Central memory CD8-positive, alpha-beta T cell (primary cell): Measurements from ENCODE around the gene UBIAD1.
A peak's percentile ranks its signal among the peaks of the same experiment; 100 is the strongest.

Experiments used
- ATAC-seq: fragments of 150-1000 bp; cut with Tn5 transposase; replicated peaks from 2 replicates; pipeline ENCODE4 v1.10.0; 2022; ENCODE audit warnings: mild to moderate bottlenecking, moderate FRiP score, moderate number of reproducible peaks; ENCODE audit not compliant: poor library complexity, severe bottlenecking; ENCODE audit errors: extremely low read depth
- DNase-seq, 2 donors: peaks; one replicate each; pipeline ENCODE4 v3.0.0; 2021; ENCODE audit warnings: low spot score in 2 of 2
- H3K27ac Mint-ChIP-seq: one replicate; pipeline ENCODE4 v1.8.0; 2022; ENCODE audit warnings: low read depth, mild to moderate bottlenecking, moderate library complexity, mixed read lengths
- H3K27me3 Mint-ChIP-seq: one replicate; pipeline ENCODE4 v1.8.0; 2022; ENCODE audit warnings: mixed read lengths
- H3K36me3 Mint-ChIP-seq: one replicate; pipeline ENCODE4 v1.8.0; 2022; ENCODE audit warnings: mild to moderate bottlenecking, moderate library complexity, mixed read lengths; ENCODE audit not compliant: insufficient read depth
- H3K4me1 Mint-ChIP-seq: one replicate; pipeline ENCODE4 v1.8.0; 2022; ENCODE audit warnings: mixed read lengths
- H3K4me3 Mint-ChIP-seq: one replicate; pipeline ENCODE4 v1.8.0; 2022; ENCODE audit warnings: mild to moderate bottlenecking, moderate library complexity, mixed read lengths
- H3K9me3 Mint-ChIP-seq: one replicate; pipeline ENCODE4 v1.8.0; 2022; ENCODE audit warnings: mixed read lengths

Gene UBIAD1

GRCh38 chr1:11272832-11273594 is at the start of gene UBIAD1:
Gene UBIAD1 (plus strand): TSS chr1:11273198. CDS start chr1:11273532, 334 bp downstream.
- Mint-ChIP-seq H3K27ac (peak within 1 kb of the TSS; percentile 90), H3K27me3 (no peaks in the 10 kb centered on the region), H3K9me3 (no peaks in the 10 kb centered on the region), H3K4me3 (peak within 1 kb of the TSS; percentile 88), H3K4me1 (peaks cover 21% of the 10 kb centered on the region), H3K36me3 (peaks cover 25% of the 10 kb centered on the region)
- DNase-seq (peak; percentile 55), ATAC-seq (peak; percentile 87)

GRCh38 chr1:11227106-11228077 is 45.6 kb upstream of the UBIAD1 start:
- no peak overlapping the region for H3K27ac Mint-ChIP-seq

GRCh38 chr1:11229203-11229602 is 43.8 kb upstream of the UBIAD1 start:
- Mint-ChIP-seq H3K27ac (no peak overlapping the region), H3K9me3 (no peaks in the 10 kb centered on the region), H3K4me1 (peaks cover 8% of the 10 kb centered on the region), H3K27me3 (no peaks in the 10 kb centered on the region), H3K4me3 (no peak overlapping the region), H3K36me3 (peaks cover 68% of the 10 kb centered on the region)
- ATAC-seq (no peak), DNase-seq (no peak)

More at GRCh38 chr1:11227106-11228077, 45.6 kb upstream of the UBIAD1 start:
- no peak overlapping the region for H3K4me3 Mint-ChIP-seq
- peaks cover 63% of the 10 kb centered on the region for H3K36me3 Mint-ChIP-seq
- H3K4me1 Mint-ChIP-seq = peaks cover 14% of the 10 kb centered on the region
- H3K27me3 Mint-ChIP-seq = no peaks in the 10 kb centered on the region
- DNase-seq (no peak), ATAC-seq (no peak)
- H3K9me3 Mint-ChIP-seq = no peaks in the 10 kb centered on the region

- Mint-ChIP-seq H3K27me3 (no peaks in the 10 kb centered on the region), H3K9me3 (no peaks in the 10 kb centered on the region), H3K4me1 (no peaks in the 10 kb centered on the region), H3K27ac (no peak overlapping the region), H3K36me3 (peaks cover 81% of the 10 kb centered on the region), H3K4me3 (no peak overlapping the region)
- DNase-seq (no peak), ATAC-seq (no peak)
These were observed 39.8 kb upstream of the UBIAD1 start for GRCh38 chr1:11233208-11233607.

GRCh38 chr1:11237356-11237755 is 35.6 kb upstream of the UBIAD1 start:
- no peak for ATAC-seq
- DNase-seq = no peak
- H3K9me3 Mint-ChIP-seq = no peaks in the 10 kb centered on the region
- H3K4me1 Mint-ChIP-seq = peaks cover 6% of the 10 kb centered on the region
- no peak overlapping the region for H3K4me3 Mint-ChIP-seq
- peaks cover 75% of the 10 kb centered on the region for H3K36me3 Mint-ChIP-seq
- no peaks in the 10 kb centered on the region for H3K27me3 Mint-ChIP-seq
- no peak overlapping the region for H3K27ac Mint-ChIP-seq

- H3K36me3 Mint-ChIP-seq = peaks cover 73% of the 10 kb centered on the region
- no peak overlapping the region for H3K4me3 Mint-ChIP-seq
- DNase-seq (no peak), ATAC-seq (no peak)
- no peaks in the 10 kb centered on the region for H3K9me3 Mint-ChIP-seq
- peaks cover 6% of the 10 kb centered on the region for H3K4me1 Mint-ChIP-seq
- H3K27me3 Mint-ChIP-seq = no peaks in the 10 kb centered on the region
- H3K27ac Mint-ChIP-seq = no peak overlapping the region
These were observed 34.7 kb upstream of the UBIAD1 start for GRCh38 chr1:11238311-11238710.

- Mint-ChIP-seq H3K4me1 (peaks cover 19% of the 10 kb centered on the region), H3K27me3 (no peaks in the 10 kb centered on the region), H3K36me3 (peaks cover 35% of the 10 kb centered on the region), H3K9me3 (no peaks in the 10 kb centered on the region), H3K27ac (peak overlapping the region; percentile 87), H3K4me3 (no peak overlapping the region)
- DNase-seq = no peak
- no peak for ATAC-seq
These were observed 27.8 kb upstream of the UBIAD1 start for GRCh38 chr1:11245248-11245647.

GRCh38 chr1:11245904-11246719 is 26.9 kb upstream of the UBIAD1 start:
- peaks cover 33% of the 10 kb centered on the region for H3K36me3 Mint-ChIP-seq
- ATAC-seq = peak; percentile 74

GRCh38 chr1:11248169-11248568 is 24.8 kb upstream of the UBIAD1 start:
- peaks cover 34% of the 10 kb centered on the region for H3K36me3 Mint-ChIP-seq
- DNase-seq (no peak), ATAC-seq (no peak)
- H3K27me3 Mint-ChIP-seq = no peaks in the 10 kb centered on the region
- no peaks in the 10 kb centered on the region for H3K9me3 Mint-ChIP-seq
- no peak overlapping the region for H3K27ac Mint-ChIP-seq
- no peak overlapping the region for H3K4me3 Mint-ChIP-seq
- H3K4me1 Mint-ChIP-seq = peaks cover 18% of the 10 kb centered on the region

More at GRCh38 chr1:11245904-11246719, 26.9 kb upstream of the UBIAD1 start:
- peak overlapping the region; percentile 87 for H3K27ac Mint-ChIP-seq
- no peaks in the 10 kb centered on the region for H3K27me3 Mint-ChIP-seq
- H3K4me3 Mint-ChIP-seq = peak overlapping the region; percentile 3
- no peaks in the 10 kb centered on the region for H3K9me3 Mint-ChIP-seq
- no peak for DNase-seq
- peaks cover 24% of the 10 kb centered on the region for H3K4me1 Mint-ChIP-seq

- Mint-ChIP-seq H3K4me3 (no peak overlapping the region), H3K27ac (no peak overlapping the region), H3K9me3 (no peaks in the 10 kb centered on the region), H3K4me1 (peaks cover 6% of the 10 kb centered on the region), H3K27me3 (no peaks in the 10 kb centered on the region), H3K36me3 (peaks cover 56% of the 10 kb centered on the region)
- DNase-seq = no peak
- no peak for ATAC-seq
These were observed 20.5 kb upstream of the UBIAD1 start for GRCh38 chr1:11252538-11252937.

- H3K27ac Mint-ChIP-seq = no peak overlapping the region
- no peak overlapping the region for H3K4me3 Mint-ChIP-seq
- no peaks in the 10 kb centered on the region for H3K9me3 Mint-ChIP-seq
- H3K4me1 Mint-ChIP-seq = peaks cover 6% of the 10 kb centered on the region
- no peaks in the 10 kb centered on the region for H3K27me3 Mint-ChIP-seq
- peaks cover 62% of the 10 kb centered on the region for H3K36me3 Mint-ChIP-seq
- DNase-seq (no peak), ATAC-seq (no peak)
These were observed 19.8 kb upstream of the UBIAD1 start for GRCh38 chr1:11253226-11253625.

- Mint-ChIP-seq H3K36me3 (peaks cover 67% of the 10 kb centered on the region), H3K27ac (no peak overlapping the region), H3K4me1 (peaks cover under 1% of the 10 kb centered on the region), H3K4me3 (no peak overlapping the region), H3K27me3 (no peaks in the 10 kb centered on the region), H3K9me3 (no peaks in the 10 kb centered on the region)
- ATAC-seq (no peak), DNase-seq (no peak)
These were observed 16.7 kb upstream of the UBIAD1 start for GRCh38 chr1:11256299-11256698.
